ENCODE measurements around the gene RBM38.

GRCh38 chr20:57393321-57394120, 2.3 kb downstream of the RBM38 start:
- TF ChIP-seq EP300 (IDR thresholded peaks at IDR 0.05) (no peak), POLR2A (IDR thresholded peaks at IDR 0.05) (no peak)
